Spleen (tissue), 7 donors: ENCODE data around the gene RPGRIP1.

ENCODE experiments used
- CTCF ChIP-seq, 11 experiments: fragments of 200-600 bp in 7 of 11; fragments of 450-650 bp in 4 of 11; sonication (generic) in 4 of 11; IDR thresholded peaks in 8 of 11; conservative IDR thresholded peaks in 3 of 11; 1 replicate in 7 of 11; 2 replicates in 4 of 11; pipeline versions ENCODE4 v1.4.0 to v1.8.0; 2016 to 2021; ENCODE audit warnings: antibody characterized with exemption in 11 of 11, inconsistent platforms in 4 of 11, mild to moderate bottlenecking in 1 of 11
- POLR2AphosphoS5 ChIP-seq, 3 donors: sonication (generic); formaldehyde crosslinking; IDR thresholded peaks; one replicate each; pipeline ENCODE4 v1.5.1; 2017; ENCODE audit warnings: antibody characterized with exemption in 3 of 3
- donor health status: DM: no; HTN: no; CAD: no; lungs with moderate emphysema.
- donor health status: DM: no; HTN: no; CAD: no.
- donor health status: DM: no; HTN: no; CAD: no.

GRCh38 chr14:21234112-21234511, 45.8 kb upstream of the RPGRIP1 start:
- TF ChIP-seq CTCF (IDR thresholded peaks at IDR 0.05 in 8 of 11, conservative IDR thresholded peaks at IDR 0.05 in 3 of 11) = no peak
- no peak for TF ChIP-seq POLR2AphosphoS5 (IDR thresholded peaks at IDR 0.05)
